Esophagus mucosa (tissue), 1 donor: Measurements from ENCODE around the gene NTRK2. TPM values are rescaled to one million over a fixed set of nuclear protein-coding genes. Genes with fewer than 3 reads are reported as not detected.
"Not testable (repeated sequence)": the region's sequence is repeated elsewhere in the genome, so short reads cannot be mapped to it uniquely, and the experiment has no call there.

ENCODE experiments used
- ATAC-seq: fragments of 200-7000 bp; cut with Tn5 transposase; one replicate; pipeline ENCODE4 v1.9.1; 2020
- total RNA-seq: library from RNA; stranded (reverse); gene quantifications from one replicate; pipeline ENCODE4 v1.2.4, GENCODE V29; 2023
- donor health status: DM: yes; HTN: yes; CAD: no.

Gene NTRK2
- total RNA-seq, 1 donor from 2014 or later: 9.8 TPM

DNA sequence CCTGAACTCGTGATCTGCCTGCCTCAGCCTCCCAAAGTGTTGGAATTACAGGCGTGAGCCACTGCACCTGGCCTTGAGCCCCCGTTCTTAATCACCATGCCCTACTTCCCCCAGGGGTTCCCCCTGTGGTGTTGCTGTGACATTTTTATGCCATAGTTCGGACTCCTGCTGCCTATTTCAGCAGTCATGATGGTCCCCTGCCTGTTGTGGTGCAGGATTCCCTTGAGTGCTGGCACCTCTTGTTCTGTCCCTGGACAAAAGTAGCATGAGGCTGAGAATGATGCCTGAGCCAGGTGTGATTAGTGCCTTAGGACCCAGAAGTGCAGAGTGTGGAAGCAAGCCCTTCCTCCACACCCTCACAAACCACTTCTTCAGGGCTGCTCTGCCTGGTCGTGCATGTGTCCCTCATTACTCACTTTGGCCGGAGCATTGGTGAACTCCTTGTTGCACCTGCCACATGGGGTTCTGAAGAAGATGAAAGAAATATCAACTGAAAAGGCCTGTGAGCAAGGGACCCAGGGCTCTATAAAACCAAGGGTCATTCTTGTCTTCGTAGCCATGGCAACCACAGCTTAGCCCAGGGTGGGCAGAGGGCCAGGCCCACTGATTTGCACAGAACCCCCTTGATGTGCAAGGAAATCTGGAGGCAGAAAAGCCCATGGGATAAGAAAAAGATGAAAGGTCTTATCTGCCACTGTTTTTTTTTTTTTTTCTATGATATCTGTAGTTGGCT lies 228.0 kb downstream of the NTRK2 start:
- no peak for ATAC-seq

DNA sequence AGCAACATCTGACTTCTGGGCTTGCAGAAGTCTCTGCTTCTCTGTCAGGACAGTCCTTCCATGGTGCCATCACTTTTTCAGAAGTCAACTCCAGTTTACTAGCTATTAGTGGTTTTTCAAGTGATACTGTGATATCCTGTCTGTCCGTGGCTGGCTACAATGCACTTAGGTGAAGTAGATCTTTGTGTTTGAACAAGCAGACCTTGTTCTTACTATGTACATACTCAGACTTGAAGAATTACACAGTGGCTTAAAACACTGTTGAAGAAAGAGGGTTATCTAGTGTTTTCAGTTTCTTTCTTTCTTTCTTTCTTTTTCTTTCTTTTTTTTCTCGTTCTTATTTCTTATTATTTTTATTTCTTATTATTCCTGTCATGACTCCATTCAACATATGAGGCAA lies 228.7 kb downstream of the NTRK2 start:
- ATAC-seq: no peak

DNA sequence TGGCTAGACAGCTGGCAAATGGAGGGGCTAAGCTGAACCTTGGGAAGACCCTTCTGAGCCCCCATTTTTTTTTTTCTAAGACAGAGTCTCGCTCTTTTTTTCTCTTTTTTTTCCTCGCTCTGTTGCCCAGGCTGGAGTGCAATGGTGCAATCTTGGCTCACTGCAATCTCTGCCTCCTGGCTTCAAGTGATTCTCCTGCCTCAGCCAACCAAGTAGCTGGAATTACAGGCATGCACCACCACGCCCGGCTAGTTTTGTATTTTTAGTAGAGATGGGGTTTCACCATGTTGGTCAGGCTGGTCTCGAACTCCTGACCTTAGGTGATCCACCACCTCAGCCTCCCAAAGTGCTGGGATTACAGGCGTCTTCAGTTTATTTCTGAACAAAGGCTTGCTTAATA lies 229.1 kb downstream of the NTRK2 start:
- not testable (repeated sequence) for ATAC-seq

DNA sequence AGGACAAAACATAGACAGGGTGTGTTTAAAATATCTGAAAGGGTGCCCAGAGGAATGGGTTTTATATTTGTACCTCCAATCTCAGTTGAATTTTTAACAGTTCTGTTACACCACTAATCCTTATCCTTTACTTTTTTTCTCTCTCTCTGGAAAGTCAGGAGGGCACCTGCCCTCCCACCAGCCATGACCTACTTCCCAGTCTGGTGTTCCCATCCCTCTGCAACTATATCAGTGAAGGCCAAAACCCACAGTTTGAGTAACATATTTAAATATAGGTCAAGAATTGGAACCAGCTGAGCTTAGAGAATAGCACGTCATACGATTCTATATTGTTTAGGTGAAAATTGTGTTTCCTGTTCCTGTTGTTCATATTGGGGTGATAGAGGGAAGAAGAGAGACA lies 229.8 kb downstream of the NTRK2 start:
- no peak for ATAC-seq

DNA sequence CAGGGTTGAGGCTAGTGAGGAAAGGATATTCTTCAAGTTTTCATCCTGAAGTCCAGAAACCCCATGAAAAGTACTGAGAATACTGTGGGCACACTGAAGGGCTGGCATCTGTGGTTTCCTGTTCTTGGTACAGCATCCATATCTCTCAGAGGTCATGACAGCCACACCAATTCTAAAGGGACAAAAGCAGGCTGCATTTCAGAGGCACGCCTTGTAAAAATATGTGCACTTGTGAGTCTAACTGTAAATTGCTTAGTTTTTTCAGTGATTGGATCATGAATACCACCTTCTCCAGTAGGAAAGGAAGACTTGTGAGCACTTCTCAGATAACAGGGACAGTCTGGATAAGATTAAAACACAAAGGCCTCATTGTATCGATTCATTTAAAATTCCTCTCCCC lies 230.9 kb downstream of the NTRK2 start:
- ATAC-seq: no peak

DNA sequence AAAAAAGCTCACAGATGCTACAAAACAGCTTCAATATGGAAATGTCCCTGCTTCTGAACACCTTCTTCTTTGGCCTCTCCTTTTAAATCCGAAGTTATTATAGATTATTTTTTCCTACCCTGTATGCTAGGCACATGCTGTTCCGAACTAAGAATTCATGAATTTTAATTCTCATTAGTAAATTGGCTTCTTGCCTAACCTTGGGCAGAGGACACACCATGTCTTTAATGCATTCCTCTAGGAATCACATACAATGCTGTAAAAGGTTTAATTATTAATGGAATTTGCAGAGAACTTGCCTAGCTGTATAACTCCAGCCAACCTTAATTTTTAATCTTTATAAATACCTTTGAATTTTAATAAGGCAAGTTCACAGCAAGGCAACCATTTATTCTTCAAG lies 234.4 kb downstream of the NTRK2 start:
- ATAC-seq: no peak

DNA sequence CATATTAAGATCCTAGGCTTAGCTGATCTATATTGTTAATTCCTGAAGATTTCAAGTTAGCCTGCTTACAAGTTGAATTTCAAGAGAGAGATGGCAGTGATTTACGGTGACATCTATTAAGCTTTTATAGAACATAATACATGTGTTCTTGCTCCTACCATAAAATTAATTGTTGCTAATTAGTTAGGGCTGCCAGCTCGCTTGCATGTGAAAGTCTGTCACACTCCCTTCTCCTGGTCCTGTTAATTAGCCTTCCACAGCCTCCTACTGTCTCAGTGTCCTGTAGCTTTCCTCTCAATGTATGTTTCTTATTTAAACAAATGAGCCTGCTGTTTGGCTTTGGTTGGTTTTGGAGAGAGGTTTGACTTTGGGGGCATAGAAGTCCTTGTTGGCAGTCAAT lies 247.2 kb downstream of the NTRK2 start:
- no peak for ATAC-seq

DNA sequence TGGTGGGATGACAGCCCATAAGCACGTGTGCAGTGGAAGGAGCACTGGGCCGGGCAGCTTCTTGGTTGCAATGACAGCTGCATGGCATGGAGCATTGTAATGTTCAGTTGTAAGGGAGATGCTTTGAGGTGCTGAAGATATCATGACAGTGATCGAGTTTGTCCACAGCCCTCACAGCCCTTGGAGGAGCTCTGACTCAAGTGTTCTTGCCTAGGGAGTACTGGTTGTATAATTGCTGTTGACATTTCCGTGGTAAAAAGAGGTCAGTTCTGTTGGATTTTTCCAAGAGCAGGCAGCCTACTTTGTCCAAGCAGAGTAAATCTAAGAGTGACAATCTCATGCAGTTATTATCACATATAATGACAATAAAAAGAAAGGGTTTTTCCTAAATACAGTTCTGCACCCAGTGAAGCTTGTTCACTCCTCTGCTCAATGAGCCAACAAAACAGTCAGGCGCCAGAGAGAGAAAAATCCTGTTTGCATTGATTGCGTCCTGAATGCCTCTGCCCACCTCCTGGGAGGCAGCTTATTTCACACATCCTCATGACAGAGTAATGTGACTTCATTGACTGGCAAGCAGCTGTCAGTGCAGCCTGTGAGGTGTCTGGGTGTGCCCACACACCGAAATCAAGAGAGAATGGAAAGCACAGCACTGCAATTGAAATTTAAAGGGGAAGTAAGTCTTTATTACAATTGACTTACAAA lies 248.0 kb downstream of the NTRK2 start:
- peak; percentile 50 for ATAC-seq

DNA sequence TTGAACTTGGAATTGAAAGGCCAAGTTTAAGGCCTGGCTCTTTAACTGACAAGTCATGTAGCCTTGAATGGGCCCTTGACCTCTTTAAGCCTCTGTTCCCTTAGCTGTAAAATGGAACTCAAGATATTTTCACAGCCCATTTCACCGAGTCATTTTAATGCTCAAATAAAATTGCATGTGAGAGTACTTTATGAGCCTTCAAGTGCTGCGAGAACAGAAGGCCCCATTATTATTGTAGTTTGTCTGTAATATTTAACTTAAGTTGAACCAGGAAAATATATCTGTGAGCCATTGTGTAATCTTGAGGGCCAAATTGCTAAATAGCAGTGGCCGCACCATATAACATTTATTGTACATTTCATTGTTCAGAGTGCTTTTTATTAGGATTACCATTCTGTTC lies 249.9 kb downstream of the NTRK2 start:
- no peak for ATAC-seq

DNA sequence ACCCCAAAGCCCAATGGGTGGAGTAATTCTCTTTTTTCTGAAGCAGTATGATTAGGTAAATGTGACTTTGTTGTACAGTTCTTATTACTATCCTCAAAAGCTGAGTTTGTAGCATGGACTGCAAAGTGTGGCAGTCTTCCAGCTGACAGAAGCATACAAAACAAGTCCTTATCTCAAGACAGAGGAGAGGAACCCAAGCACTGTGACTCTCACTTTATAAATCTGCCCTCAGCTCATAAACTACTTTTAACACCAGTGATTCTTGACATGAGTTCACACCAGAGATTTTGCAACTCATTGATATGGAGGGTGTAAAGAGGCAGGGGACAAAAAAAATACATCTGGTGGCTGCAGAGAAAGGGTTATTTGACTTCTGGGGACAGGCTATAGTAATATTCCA lies 251.6 kb downstream of the NTRK2 start:
- ATAC-seq: no peak

DNA sequence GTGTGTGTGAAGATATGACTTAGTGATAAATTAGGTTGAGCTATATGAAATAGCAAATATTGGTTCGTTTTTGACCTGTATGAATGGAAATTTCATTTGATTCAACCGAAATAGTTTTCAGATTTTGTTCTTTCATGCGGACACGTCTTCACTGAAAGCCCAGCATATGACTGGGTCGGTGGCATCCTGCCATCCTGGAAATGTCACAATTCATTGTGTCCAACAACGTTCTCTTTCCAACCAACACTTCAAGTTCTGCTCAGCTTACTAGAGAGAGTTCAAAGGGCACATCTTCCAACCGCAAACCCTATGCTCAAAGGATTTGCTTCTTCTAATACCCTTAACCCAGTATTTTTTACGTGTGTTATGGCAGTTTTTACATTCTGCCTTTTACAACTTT lies 252.5 kb downstream of the NTRK2 start:
- no peak for ATAC-seq

DNA sequence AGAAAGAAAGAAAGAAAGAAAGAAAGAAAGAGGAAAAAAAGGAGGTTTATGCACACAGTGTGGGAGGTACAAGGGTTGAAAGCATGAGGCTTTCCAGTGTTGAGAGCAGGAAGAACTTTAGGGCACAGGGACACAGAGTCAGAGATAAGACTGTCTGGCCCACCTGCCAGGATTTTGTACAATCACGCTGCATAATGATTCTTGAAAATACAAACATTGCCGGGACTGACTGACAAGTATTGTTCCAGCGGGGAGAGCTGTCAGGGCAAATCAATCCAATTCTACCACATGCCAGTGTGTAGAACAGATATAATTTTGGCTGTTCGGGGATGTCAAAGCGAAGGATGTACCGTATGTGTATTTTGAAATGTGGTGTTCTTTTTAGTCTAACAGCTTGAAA lies 254.7 kb downstream of the NTRK2 start:
- no peak for ATAC-seq

DNA sequence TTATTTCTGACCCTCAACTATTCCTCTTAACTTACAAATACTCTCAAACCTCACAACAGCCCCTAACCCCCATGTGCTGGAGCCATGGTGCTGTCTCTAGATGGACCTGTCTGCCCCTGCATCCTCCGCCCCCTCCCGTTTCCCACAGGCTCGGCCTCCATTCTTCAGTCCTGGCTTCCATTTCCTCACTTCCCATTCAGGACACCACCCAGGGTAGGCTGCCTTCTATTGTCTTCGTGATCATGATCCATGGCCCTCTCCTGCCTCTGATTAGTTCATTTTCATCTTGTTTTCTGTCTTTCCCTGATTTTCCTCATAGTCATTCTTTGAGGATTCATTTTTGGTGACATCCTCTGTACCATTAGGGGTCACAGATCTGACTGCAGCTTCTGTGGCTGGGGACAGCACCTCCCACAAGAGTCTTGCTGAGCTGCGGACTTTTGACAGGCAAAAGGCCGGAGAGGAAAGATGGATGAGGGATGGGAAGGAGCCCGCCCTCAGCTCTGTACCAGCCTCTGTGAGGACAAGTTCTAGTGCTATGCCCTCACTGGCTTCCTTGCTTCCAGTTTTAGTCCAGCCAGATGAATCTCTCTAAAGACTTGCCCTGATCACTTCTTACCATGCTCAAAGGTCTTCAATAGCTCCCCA lies 255.8 kb downstream of the NTRK2 start:
- no peak for ATAC-seq

GRCh38 chr9:84926793-84927192 lies 257.3 kb downstream of the NTRK2 start:
- ATAC-seq: no peak

DNA sequence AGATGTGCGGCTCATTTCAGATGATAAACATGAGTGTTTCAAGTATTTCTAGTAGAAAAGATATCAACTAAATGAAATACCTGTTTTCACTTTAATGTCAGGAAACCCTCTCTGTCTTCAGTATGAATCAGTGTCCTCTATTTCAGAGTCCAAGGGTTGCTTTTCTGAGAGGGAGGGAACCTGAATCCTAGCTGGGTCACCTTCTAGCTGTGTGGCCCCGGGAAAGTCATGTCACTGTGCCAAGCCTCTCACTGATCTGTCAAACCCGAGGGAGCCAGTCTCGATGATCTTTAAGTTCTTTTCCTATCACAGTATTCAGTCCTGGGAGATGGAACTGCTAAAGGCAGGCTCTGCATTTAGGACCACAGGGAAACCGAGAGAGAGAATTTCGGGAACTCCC lies 258.9 kb downstream of the NTRK2 start:
- no peak for ATAC-seq

DNA sequence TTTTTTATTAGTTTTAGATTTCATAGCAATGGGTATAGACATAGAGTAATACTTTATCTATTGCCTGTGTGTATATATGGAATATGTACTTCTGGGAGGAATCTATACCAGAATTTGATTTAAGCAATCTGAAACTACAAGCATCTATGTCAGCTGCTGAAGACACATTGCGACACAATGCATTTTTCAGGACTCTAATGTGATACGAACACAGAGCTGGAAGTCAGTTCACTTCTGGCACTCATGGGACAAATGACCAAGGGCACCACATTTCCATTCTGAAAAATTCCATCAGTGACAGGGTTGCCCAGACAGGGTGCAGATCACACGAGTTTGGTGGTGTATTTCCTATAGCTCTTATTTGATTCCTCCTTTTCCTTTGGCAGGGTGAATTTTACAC lies 259.5 kb downstream of the NTRK2 start:
- no peak for ATAC-seq

DNA sequence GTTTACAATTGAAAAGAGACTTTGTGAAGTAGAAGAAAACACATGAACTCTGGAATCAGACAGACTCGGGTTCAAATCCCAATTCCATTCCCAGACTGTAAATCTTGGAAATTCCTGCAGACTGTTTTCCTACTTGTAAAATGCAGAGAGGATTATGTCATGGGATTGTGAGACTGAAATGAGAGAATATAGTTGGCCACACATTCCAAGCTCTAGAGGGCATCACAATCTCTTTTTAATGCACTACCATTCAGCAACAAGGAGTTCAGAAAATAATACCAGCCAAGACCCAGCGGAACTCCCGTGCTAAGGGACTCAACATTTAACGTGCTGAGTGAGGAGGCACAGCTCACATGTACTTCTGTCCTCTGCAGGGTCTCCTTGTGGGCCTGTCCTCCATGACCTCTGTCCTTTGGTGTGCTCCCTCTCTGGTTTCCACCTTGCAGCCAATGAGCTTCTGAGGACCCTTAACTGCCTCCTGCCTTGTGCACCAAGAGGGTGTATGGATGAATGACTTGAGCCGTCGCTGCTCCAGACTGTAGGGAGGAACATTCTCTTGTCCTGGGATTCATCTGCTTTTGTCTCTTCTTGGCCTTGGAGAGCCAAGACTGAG lies 263.5 kb downstream of the NTRK2 start:
- ATAC-seq: peak; percentile 41

DNA sequence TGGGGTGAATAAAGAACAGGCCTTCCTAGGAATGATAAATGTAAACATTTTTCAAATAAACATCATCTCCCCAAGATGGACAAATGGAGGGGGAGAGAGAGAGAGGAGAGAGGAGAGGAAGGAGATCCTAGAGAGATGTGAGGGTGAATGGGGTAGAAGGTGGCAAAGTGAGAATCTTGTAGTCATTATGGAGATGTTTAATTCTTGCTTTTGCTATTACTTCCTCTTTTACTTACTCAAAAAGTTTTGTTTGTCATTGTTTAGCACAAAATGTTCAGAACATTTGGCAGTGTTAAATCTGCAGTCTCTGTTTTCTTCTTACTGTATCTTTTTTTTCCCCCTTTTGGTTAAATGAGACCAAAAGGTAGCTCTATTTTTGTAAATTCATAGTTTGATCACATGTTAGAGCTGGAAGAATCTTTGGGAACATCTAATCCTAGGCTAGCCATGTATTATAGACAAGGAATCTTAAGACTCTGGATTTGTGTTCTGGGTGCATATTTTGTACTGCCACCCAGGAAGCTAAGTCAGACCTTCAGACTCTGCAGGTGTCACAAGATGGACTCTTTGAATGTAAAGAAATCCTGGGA lies 266.1 kb downstream of the NTRK2 start:
- ATAC-seq: no peak

DNA sequence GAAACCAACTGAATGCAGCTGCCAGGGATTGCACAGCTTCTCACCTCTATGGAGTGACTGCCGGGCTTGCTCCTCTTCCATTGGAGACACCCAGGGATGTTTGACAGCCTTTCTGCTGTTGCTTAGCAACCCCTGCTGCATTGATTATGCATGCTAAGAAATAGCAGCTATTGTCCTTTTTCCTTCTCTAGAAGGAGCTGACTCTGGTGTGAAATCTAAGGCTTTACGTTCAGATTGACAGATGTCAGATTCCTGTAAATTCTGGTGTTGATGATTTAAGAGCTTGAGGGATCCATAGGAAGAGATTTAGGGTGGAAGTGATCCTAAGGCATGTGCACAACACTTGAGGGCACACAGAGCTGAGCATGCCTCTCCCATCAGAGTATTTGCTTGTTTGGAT lies 267.7 kb downstream of the NTRK2 start:
- ATAC-seq: no peak

GRCh38 chr9:84937581-84937980 lies 268.1 kb downstream of the NTRK2 start:
- no peak for ATAC-seq

- peak; percentile 33 for ATAC-seq
Observed at GRCh38 chr9:84939774-84940173, 270.2 kb downstream of the NTRK2 start.

GRCh38 chr9:84940294-84940693 lies 270.8 kb downstream of the NTRK2 start:
- peak; percentile 91 for ATAC-seq

DNA sequence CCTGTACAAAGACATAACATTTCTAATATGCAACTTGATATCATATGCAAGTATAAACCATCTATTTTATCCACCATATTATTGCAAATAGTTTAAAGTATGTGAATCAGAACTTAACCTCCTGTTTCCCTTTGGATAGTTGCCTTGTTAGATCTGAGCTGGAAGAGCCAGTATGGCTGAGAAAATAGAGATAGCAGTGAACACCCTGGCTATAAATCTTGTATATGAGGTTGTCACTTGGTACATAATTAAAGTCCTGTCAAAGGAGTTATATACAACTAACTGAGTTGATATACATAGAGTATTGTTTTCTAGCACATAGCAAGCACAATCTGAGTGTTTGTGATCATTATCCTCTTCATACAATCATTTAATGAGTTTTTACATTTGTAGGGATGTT lies 272.3 kb downstream of the NTRK2 start:
- no peak for ATAC-seq
